Stimulated activated CD4-positive, alpha-beta T cell treated with anti-CD3 and anti-CD28 coated beads, Interleukin-4, amount 100 ng/mL, for 4 hours (primary cell): ENCODE results near the gene MAGEC3.

Experiments
- DNase-seq, 2 experiments: peaks; one replicate each; pipeline ENCODE4 v3.0.0-alpha.2; 2020

Gene MAGEC3

DNA sequence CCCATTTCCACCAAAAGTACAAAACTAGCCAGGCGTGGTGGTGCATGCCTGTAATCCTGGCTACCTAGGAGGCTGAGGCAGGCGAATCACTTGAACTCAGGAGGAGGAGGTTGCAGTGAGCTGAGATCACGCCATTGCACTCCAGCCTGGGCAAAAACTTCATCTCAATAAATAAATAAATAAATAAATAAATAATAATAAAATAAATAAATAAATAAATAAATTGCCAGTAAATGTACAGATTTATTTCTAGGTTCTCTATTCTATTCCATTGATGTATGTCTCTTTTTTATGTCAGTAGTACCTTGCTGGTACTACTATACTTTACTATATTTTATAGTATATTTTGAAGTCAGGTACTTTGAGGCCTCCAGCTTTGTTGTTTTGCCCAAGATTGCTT lies 109.2 kb downstream of the MAGEC3 start:
- no peak for DNase-seq
